ENCODE measurements around the gene ZNF709. TPM values are rescaled to one million over a fixed set of nuclear protein-coding genes. Genes with fewer than 3 reads are reported as not detected.

ZNF709 gene
- total RNA-seq, 1 donor from 2014 or later, result 1.9 TPM

DNA sequence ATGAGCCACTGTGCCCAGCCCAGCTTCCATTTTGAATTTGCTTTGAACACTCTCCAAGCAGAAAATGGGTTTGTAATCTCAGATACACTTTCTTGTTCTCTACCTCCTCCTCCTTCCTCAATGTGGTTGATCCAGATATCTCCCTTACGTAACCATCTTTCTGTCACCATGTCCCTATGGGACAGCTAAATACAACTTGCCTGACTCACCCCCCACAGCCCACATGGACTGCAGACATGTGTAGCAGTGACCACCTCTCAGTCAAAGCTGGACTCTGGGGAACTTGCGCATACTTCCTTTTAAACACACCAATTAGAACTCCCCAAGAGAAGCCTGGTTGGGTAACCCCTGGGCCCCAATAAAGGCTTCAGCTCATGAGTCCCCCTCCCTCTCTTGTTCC is 72.7 kb downstream of the ZNF709 start:
- H3K4me3 ChIP-seq (ENCODE audit: low read depth, low read length), result no peak overlapping the region
- no peak for DNase-seq (ENCODE audit: low read depth)
- TF ChIP-seq, protein P1, sequence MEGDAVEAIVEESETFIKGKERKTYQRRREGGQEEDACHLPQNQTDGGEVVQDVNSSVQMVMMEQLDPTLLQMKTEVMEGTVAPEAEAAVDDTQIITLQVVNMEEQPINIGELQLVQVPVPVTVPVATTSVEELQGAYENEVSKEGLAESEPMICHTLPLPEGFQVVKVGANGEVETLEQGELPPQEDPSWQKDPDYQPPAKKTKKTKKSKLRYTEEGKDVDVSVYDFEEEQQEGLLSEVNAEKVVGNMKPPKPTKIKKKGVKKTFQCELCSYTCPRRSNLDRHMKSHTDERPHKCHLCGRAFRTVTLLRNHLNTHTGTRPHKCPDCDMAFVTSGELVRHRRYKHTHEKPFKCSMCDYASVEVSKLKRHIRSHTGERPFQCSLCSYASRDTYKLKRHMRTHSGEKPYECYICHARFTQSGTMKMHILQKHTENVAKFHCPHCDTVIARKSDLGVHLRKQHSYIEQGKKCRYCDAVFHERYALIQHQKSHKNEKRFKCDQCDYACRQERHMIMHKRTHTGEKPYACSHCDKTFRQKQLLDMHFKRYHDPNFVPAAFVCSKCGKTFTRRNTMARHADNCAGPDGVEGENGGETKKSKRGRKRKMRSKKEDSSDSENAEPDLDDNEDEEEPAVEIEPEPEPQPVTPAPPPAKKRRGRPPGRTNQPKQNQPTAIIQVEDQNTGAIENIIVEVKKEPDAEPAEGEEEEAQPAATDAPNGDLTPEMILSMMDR (conservative IDR thresholded peaks at IDR 0.05; ENCODE audit: low read depth, low read length), result no peak

Other genes with a start within 250 kb of the ZNF709 start
- 2.4 and 8.2 TPM in 2 replicates for gene ZNF44, start 189.9 kb downstream of the ZNF709 start, total RNA-seq
- gene ZNF563, start 151.2 kb downstream of the ZNF709 start, total RNA-seq, result 2.8 and 9.7 TPM in 2 replicates
- 0.17 and 0.36 TPM in 2 replicates for gene ZNF442, start 119.1 kb downstream of the ZNF709 start, total RNA-seq
- gene ZNF799, start 83.5 kb downstream of the ZNF709 start, total RNA-seq, result 3.0 TPM in 2 replicates
- gene ZNF443, start 43.8 kb downstream of the ZNF709 start, total RNA-seq, result 4.3 and 7.3 TPM in 2 replicates
- 3.0 and 3.3 TPM in 2 replicates for gene ZNF564, start 66.7 kb upstream of the ZNF709 start, total RNA-seq
- gene ZNF490, start 126.0 kb upstream of the ZNF709 start, total RNA-seq, result 1.2 and 2.0 TPM in 2 replicates
- 4.1 and 5.5 TPM in 2 replicates for gene ZNF791, start 126.1 kb upstream of the ZNF709 start, total RNA-seq
- 41.7 and 64.2 TPM in 2 replicates for gene MAN2B1, start 181.9 kb upstream of the ZNF709 start, total RNA-seq
- 3.6 and 10.8 TPM in 2 replicates for gene WDR83, start 182.0 kb upstream of the ZNF709 start, total RNA-seq
- gene DHPS, start 197.1 kb upstream of the ZNF709 start, total RNA-seq, result 108 and 134 TPM in 2 replicates
- not detected in 2 replicates for gene GNG14, start 203.2 kb upstream of the ZNF709 start, total RNA-seq
- 18.5 and 21.3 TPM in 2 replicates for gene FBXW9, start 211.8 kb upstream of the ZNF709 start, total RNA-seq
- 21.9 and 33.3 TPM in 2 replicates for gene TNPO2, start 239.1 kb upstream of the ZNF709 start, total RNA-seq
- gene TRIR, start 249.9 kb upstream of the ZNF709 start, total RNA-seq, result 430 and 635 TPM in 2 replicates